ENCODE results near the gene C2orf42. TPM values are rescaled to one million over a fixed set of nuclear protein-coding genes. Genes with fewer than 3 reads are reported as not detected.
A peak's percentile ranks its signal among the peaks of the same experiment; 100 is the strongest.

The C2orf42 gene
- total and polyA plus RNA-seq, 10 of the 15 experiments (the other 5 are each of a cell fraction or from before 2014, with no cell fraction given), result 5.5 to 19.8 (median 11.5) TPM

DNA sequence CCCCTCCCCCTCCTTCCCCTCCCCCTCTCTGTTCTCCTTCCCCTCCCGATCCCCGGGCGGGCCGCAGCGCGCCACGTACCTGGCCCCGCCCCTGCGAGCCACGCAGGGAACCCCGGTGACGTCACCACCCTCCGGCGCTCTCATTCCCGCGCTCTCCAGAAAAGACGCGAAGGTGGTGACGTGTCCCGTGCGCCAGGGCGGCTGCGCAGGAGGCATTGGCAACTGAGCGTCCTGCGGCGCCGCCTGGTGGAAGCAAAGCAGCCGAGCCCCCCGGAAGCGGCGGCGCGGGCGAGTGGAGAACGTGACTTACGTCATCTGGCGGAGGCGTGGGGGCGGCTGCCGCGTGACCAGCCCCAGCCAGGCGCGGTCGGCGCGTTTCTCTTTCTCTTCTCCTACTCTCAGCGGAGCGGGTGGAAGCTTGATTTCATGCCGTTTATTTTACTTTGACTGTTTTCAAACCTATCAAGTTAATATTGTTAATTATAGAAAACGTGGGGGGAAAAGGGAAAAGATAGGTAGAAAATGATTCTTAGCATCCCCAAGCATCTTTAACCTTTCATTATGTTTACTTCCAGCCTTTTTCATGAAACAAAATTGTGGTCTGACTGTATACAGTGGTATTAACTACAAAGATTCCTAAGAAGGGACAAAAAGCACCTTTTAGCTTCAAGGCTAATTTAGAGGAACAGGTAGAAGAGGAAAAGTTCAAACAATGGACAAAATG, 48.1 kb downstream of the C2orf42 start:
- Histone ChIP-seq H3K27ac (ENCODE audit: control insufficient read depth, insufficient read depth) (peak overlapping the region; percentile 97), H3K36me3 (ENCODE audit: control insufficient read depth in 2 of 2, insufficient read depth in 2 of 2, low read length in 1 of 2) (no peaks in the 10 kb centered on the region), H3K9me3 (replicated peaks; ENCODE audit: control insufficient read depth, insufficient read depth, low read length) (no peaks in the 10 kb centered on the region), H3K4me3 (peak overlapping the region; percentile 60), H3K4me2 (ENCODE audit: control insufficient read depth, insufficient read depth) (peak overlapping the region; percentile 96), H3K27me3 (replicated peaks in 1 of 2; ENCODE audit: control insufficient read depth in 2 of 2, insufficient read depth in 2 of 2, low read length in 1 of 2) (no peaks in the 10 kb centered on the region), H3K9ac (ENCODE audit: control insufficient read depth, insufficient read depth, low read length) (peak overlapping the region; percentile 92), H3K79me2 (ENCODE audit: control insufficient read depth, insufficient read depth, low read length) (peaks cover 18% of the 10 kb centered on the region), H4K20me1 (ENCODE audit: control insufficient read depth, insufficient read depth) (no peaks in the 10 kb centered on the region), H2AFZ (ENCODE audit: control insufficient read depth, low read depth, low read length) (peak overlapping the region; percentile 56; the same call in 1 of the 2 replicates), H3K4me1 (ENCODE audit: control insufficient read depth, insufficient read depth, low read length) (peaks cover 38% of the 10 kb centered on the region)
- intact Hi-C loops (cut with micrococcal nuclease; ENCODE audit: unreplicated experiment), result loop anchor here (1.0 to 5.0 kb wide), 8 partner anchors 9 to 228 kb away; partner anchors contain the start of genes FAM136A, PCBP1 and TIA1
- in situ Hi-C loops (cut with MboI), result no loop called here
- peak; percentile 71 for ATAC-seq
- POLR2A ChIA-PET, result interaction anchor here (0.6 to 13.8 kb wide), 19 partner anchors 10 to 418 kb away, joined by 3 to 263 read pairs (median 5); partner anchors contain the start of genes C2orf42, MXD1 and SNRPG
- peak; percentile 98 for DNase-seq (ENCODE audit: low read depth, low spot score)
- TSS peak; percentile 99 for BruUV-seq (replicated peaks)
- RAD21 ChIA-PET (ENCODE audit: unreplicated experiment), result interaction anchor here (0.6 to 9.2 kb wide), 28 partner anchors 10 to 418 kb away, joined by 3 to 132 read pairs (median 8); partner anchors contain the start of genes C2orf42, MXD1, PCBP1 and PCYOX1
- SMC1A ChIA-PET (ENCODE audit: uncharacterized antibody, unreplicated experiment), result interaction anchor here (0.9 to 13.4 kb wide), 18 partner anchors 10 to 418 kb away, joined by 3 to 311 read pairs (median 6); partner anchors contain the start of genes C2orf42, MXD1 and SNRPG
- peak; percentile 88 for FAIRE-seq
- CTCF ChIA-PET, result interaction anchor here (0.6 to 7.3 kb wide), 30 partner anchors 9 to 418 kb away, joined by 3 to 111 read pairs (median 4); partner anchors contain the start of genes C2orf42, FAM136A, MXD1 and PCBP1
- WGBS (ENCODE audit: insufficient coverage, insufficient replicate concordance, low lambda C conversion rate, missing lambda C conversion rate), result under 1% methylated on average over 38 of the region's 50 CpGs
- peak; percentile 93; the same call in 1 of the 2 replicates for TF ChIP-seq ZNF207 (IDR thresholded peaks at IDR 0.05; ENCODE audit: borderline replicate concordance)
- TF ChIP-seq TAF1 (IDR thresholded peaks at IDR 0.05; ENCODE audit: borderline replicate concordance, low read depth, low read length), result peak; percentile 88; the same call in 1 of the 2 replicates
- TF ChIP-seq CEBPB (IDR thresholded peaks at IDR 0.05; ENCODE audit: borderline replicate concordance in 1 of 2, low read depth in 2 of 2, low read length in 2 of 2), result no peak; a peak in 1 of 4 replicates
- no peak for TF ChIP-seq WRNIP1 (IDR thresholded peaks at IDR 0.05; ENCODE audit: borderline replicate concordance, low read depth, low read length)
- no peak; the same call in 1 of the 2 replicates for TF ChIP-seq SREBF2 (IDR thresholded peaks at IDR 0.05; ENCODE audit: low read length)
- TF ChIP-seq, protein P1, sequence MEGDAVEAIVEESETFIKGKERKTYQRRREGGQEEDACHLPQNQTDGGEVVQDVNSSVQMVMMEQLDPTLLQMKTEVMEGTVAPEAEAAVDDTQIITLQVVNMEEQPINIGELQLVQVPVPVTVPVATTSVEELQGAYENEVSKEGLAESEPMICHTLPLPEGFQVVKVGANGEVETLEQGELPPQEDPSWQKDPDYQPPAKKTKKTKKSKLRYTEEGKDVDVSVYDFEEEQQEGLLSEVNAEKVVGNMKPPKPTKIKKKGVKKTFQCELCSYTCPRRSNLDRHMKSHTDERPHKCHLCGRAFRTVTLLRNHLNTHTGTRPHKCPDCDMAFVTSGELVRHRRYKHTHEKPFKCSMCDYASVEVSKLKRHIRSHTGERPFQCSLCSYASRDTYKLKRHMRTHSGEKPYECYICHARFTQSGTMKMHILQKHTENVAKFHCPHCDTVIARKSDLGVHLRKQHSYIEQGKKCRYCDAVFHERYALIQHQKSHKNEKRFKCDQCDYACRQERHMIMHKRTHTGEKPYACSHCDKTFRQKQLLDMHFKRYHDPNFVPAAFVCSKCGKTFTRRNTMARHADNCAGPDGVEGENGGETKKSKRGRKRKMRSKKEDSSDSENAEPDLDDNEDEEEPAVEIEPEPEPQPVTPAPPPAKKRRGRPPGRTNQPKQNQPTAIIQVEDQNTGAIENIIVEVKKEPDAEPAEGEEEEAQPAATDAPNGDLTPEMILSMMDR (IDR thresholded peaks at IDR 0.05 in 2 of 3, conservative IDR thresholded peaks at IDR 0.05 in 1 of 3; ENCODE audit: control insufficient read depth in 2 of 3, extremely low read depth in 1 of 3, insufficient read depth in 1 of 3, low read depth in 3 of 3, low read length in 3 of 3), result peak; percentile 97 to 100 (median 97); a peak in 5 of 6 replicates
- peak; percentile 97 for TF ChIP-seq JUND (IDR thresholded peaks at IDR 0.05; ENCODE audit: low read depth, low read length)
- peak; percentile 92; the same call in 1 of the 2 replicates for TF ChIP-seq CBX5 (IDR thresholded peaks at IDR 0.05; ENCODE audit: low read depth)
- TF ChIP-seq CBFB (IDR thresholded peaks at IDR 0.05; ENCODE audit: low read depth), result no peak; the same call in 1 of the 2 replicates
- TF ChIP-seq, protein P2, sequence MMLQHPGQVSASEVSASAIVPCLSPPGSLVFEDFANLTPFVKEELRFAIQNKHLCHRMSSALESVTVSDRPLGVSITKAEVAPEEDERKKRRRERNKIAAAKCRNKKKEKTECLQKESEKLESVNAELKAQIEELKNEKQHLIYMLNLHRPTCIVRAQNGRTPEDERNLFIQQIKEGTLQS (IDR thresholded peaks at IDR 0.05; ENCODE audit: borderline replicate concordance, extremely low read depth, low read depth, low read length), result peak; percentile 81
- TF ChIP-seq SMAD1 (IDR thresholded peaks at IDR 0.05; ENCODE audit: low read depth, partially characterized antibody), result peak; percentile 94
- TF ChIP-seq FOS (IDR thresholded peaks at IDR 0.05; ENCODE audit: borderline replicate concordance, extremely low read depth, insufficient read length), result no peak
- TF ChIP-seq JUNB (IDR thresholded peaks at IDR 0.05), result no peak
- TF ChIP-seq, protein P3, sequence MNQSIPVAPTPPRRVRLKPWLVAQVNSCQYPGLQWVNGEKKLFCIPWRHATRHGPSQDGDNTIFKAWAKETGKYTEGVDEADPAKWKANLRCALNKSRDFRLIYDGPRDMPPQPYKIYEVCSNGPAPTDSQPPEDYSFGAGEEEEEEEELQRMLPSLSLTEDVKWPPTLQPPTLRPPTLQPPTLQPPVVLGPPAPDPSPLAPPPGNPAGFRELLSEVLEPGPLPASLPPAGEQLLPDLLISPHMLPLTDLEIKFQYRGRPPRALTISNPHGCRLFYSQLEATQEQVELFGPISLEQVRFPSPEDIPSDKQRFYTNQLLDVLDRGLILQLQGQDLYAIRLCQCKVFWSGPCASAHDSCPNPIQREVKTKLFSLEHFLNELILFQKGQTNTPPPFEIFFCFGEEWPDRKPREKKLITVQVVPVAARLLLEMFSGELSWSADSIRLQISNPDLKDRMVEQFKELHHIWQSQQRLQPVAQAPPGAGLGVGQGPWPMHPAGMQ (IDR thresholded peaks at IDR 0.05; ENCODE audit: borderline replicate concordance), result no peak
- no peak for TF ChIP-seq EZH2 (IDR thresholded peaks at IDR 0.05; ENCODE audit: borderline replicate concordance, control insufficient read depth, low read depth, low read length)
- TF ChIP-seq NR2F1 (conservative IDR thresholded peaks at IDR 0.05), result no peak; the same call in 1 of the 2 replicates
- 0 out of 2 replicates have a peak, but pooled peaks have one; percentile 35 for TF ChIP-seq RCOR1 (conservative IDR thresholded peaks at IDR 0.05; ENCODE audit: low read depth, low read length)
- TF ChIP-seq SREBF1 (IDR thresholded peaks at IDR 0.05; ENCODE audit: low read length), result peak; percentile 53; the same call in 1 of the 2 replicates
- TF ChIP-seq IRF4 (IDR thresholded peaks at IDR 0.05; ENCODE audit: low read depth, low read length), result peak; percentile 69; the same call in 1 of the 2 replicates
